HG03064 (cell line): Measurements from ENCODE around the gene ANKHD1.

Experiments
- ATAC-seq: cut with Tn5 transposase; IDR thresholded peaks from one replicate; pipeline ENCODE4 v1.9.1; 2021; ENCODE audit warnings: low read depth; ENCODE audit not compliant: unreplicated experiment

ANKHD1 gene

GRCh38 chr5:140401362-140402257 lies at the start of gene ANKHD1:
Gene ANKHD1, plus strand, starts transcription at chr5:140401833. Its CDS starts 135 bp downstream, at chr5:140401968.
- peak; percentile 84 for ATAC-seq

GRCh38 chr5:140355546-140355945 lies 46.1 kb upstream of the ANKHD1 start:
- ATAC-seq = no peak

- no peak for ATAC-seq
Measured at GRCh38 chr5:140356853-140357725, 44.5 kb upstream of the ANKHD1 start.

- peak; percentile 86 for ATAC-seq
Measured at GRCh38 chr5:140357726-140358093, 43.9 kb upstream of the ANKHD1 start.

- no peak for ATAC-seq
Measured at GRCh38 chr5:140358738-140359310, 42.8 kb upstream of the ANKHD1 start.

GRCh38 chr5:140360101-140360500 lies 41.5 kb upstream of the ANKHD1 start, which contains the start of gene SLC4A9:
Gene SLC4A9, plus strand, starts transcription at chr5:140360194. Its CDS starts 43 bp downstream, at chr5:140360237.
- ATAC-seq = no peak

GRCh38 chr5:140360681-140361479 lies 40.8 kb upstream of the ANKHD1 start:
- no peak for ATAC-seq

GRCh38 chr5:140361901-140362300 lies 39.7 kb upstream of the ANKHD1 start:
- no peak for ATAC-seq

- no peak for ATAC-seq
Measured at GRCh38 chr5:140362311-140362710, 39.3 kb upstream of the ANKHD1 start.

GRCh38 chr5:140362875-140363630 lies 38.6 kb upstream of the ANKHD1 start:
- peak; percentile 82 for ATAC-seq

- no peak for ATAC-seq
Measured at GRCh38 chr5:140363631-140364471, 37.8 kb upstream of the ANKHD1 start.

- ATAC-seq = no peak
Measured at GRCh38 chr5:140364472-140364765, 37.2 kb upstream of the ANKHD1 start.

- ATAC-seq = no peak
Measured at GRCh38 chr5:140365282-140365681, 36.4 kb upstream of the ANKHD1 start.

- ATAC-seq = no peak
Measured at GRCh38 chr5:140365941-140366340, 35.7 kb upstream of the ANKHD1 start.

GRCh38 chr5:140366589-140367255 lies 34.9 kb upstream of the ANKHD1 start:
- no peak for ATAC-seq

- no peak for ATAC-seq
Measured at GRCh38 chr5:140367256-140368013, 34.2 kb upstream of the ANKHD1 start.

GRCh38 chr5:140371356-140372151 lies 30.1 kb upstream of the ANKHD1 start:
- no peak for ATAC-seq
